Chondrocyte (in vitro differentiated cells): ENCODE measurements around the gene PPBP. TPM values are rescaled to one million over a fixed set of nuclear protein-coding genes. Genes with fewer than 3 reads are reported as not detected.
A peak's percentile ranks its signal among the peaks of the same experiment; 100 is the strongest.

ENCODE experiments used
- DNase-seq: peaks from one replicate; pipeline ENCODE4 v3.0.0; 2021; ENCODE audit warnings: mixed read lengths, low spot score
- H3K27ac Mint-ChIP-seq: one replicate; pipeline ENCODE4 v1.8.0; 2021; ENCODE audit warnings: mild to moderate bottlenecking, moderate library complexity, mixed read lengths; ENCODE audit not compliant: unreplicated experiment
- H3K27me3 Mint-ChIP-seq: 2 replicates; pipeline ENCODE4 v1.8.0; 2021; ENCODE audit warnings: low read depth, mixed read lengths
- H3K36me3 Mint-ChIP-seq: 2 replicates; pipeline ENCODE4 v1.8.0; 2021; ENCODE audit warnings: low read depth, mixed read lengths
- H3K4me1 Mint-ChIP-seq: 2 replicates; pipeline ENCODE4 v1.8.0; 2021; ENCODE audit warnings: low read depth, mild to moderate bottlenecking, mixed read lengths
- H3K4me3 Mint-ChIP-seq: one replicate; pipeline ENCODE4 v1.8.0; 2021; ENCODE audit warnings: mild to moderate bottlenecking, moderate library complexity, mixed read lengths; ENCODE audit not compliant: unreplicated experiment
- H3K9me3 Mint-ChIP-seq: 2 replicates; pipeline ENCODE4 v1.8.0; 2021; ENCODE audit warnings: low read depth, mixed read lengths
- total RNA-seq: library from RNA; stranded (reverse); gene quantifications from 3 replicates; pipeline ENCODE4 v1.2.1, GENCODE V29; 2021
- TF ChIP-seq, protein P1 (sequence below): fragments of 200-600 bp; sonication (generic); IDR thresholded peaks from 2 replicates; pipeline ENCODE4 v1.5.0; 2021; ENCODE audit warnings: antibody characterized with exemption, mild to moderate bottlenecking, moderate library complexity

The PPBP gene
- total RNA-seq, 1 donor from 2014 or later, result not detected

DNA sequence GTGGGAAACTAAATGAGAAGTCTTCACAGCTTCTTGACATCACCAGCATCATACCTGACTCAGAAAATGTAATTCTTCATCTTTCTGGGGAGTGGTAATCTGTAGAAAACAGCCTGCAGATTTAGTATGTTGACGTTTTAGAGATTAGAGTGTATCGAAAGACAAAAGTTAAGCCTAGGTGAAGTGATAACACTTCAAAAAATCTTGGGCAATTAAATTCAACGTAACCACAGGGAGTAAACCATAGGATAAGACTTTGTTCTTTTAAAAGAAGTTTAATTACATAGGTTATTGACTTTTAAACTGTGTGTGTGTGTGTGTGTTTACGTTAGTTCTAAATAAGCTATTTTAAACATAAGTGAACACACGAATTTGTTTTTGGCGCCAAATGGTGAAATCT is 12.3 kb upstream of the PPBP start:
- H3K4me3 Mint-ChIP-seq, result no peak overlapping the region
- peaks cover 42% of the 10 kb centered on the region for H3K27me3 Mint-ChIP-seq
- H3K36me3 Mint-ChIP-seq, result peaks cover 2% of the 10 kb centered on the region
- TF ChIP-seq, protein P1, sequence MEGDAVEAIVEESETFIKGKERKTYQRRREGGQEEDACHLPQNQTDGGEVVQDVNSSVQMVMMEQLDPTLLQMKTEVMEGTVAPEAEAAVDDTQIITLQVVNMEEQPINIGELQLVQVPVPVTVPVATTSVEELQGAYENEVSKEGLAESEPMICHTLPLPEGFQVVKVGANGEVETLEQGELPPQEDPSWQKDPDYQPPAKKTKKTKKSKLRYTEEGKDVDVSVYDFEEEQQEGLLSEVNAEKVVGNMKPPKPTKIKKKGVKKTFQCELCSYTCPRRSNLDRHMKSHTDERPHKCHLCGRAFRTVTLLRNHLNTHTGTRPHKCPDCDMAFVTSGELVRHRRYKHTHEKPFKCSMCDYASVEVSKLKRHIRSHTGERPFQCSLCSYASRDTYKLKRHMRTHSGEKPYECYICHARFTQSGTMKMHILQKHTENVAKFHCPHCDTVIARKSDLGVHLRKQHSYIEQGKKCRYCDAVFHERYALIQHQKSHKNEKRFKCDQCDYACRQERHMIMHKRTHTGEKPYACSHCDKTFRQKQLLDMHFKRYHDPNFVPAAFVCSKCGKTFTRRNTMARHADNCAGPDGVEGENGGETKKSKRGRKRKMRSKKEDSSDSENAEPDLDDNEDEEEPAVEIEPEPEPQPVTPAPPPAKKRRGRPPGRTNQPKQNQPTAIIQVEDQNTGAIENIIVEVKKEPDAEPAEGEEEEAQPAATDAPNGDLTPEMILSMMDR, result no peak
- peaks cover 3% of the 10 kb centered on the region for H3K9me3 Mint-ChIP-seq
- peaks cover 13% of the 10 kb centered on the region for H3K4me1 Mint-ChIP-seq
- H3K27ac Mint-ChIP-seq, result no peak overlapping the region
- no peak for DNase-seq

DNA sequence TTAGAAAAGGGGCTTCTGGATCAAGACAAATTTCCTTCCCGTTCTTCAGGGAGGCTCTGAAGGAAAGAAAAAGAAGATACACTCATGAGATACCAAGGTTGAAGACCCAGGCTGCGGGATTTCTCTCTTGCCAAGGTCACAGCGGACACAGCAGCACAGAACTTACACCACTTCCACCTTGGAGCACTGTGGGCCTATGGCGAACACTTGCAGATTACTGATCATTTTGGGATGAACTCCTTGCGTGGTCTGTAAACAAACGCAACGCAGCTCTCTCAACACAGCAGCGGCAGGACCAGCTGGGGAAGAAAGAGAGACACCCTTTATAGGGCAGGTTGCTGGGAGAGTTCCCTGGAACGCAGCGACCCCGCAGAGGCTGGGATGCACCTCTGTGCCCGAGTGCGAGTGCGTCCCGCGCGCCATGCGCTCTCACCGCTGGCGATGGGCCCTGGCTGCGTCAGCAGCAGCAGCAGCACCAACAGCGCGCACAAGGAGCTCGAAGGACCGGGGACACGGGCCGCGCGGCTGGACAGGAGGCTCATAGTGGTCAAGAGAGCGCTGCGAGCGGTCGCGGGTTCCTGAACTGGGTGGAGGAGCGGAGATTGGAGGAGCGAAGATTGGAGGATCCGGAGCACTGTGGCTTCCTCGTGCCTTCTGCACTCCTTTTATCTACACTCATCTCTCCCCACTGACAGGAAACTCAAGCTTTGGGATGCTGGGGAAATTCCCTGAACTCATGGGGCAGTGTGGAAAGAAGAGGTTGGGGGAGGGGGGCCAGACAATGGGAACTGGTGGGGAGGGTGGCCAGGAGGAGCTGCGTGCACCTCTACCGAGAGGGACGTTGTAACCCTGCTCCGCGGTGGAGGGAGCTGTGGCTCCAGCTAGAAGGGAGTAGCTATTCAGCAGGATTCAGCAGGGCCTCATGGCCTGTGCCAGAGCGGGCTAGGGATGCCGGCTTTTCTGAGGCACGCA is 10.3 kb upstream of the PPBP start, which contains the start of gene CXCL5:
TSS of gene CXCL5 (minus strand) at position 638 of the 972 bp plus-strand sequence. CDS start at position 542, 96 bp downstream.
- DNase-seq, result no peak
- Mint-ChIP-seq H3K36me3 (peaks cover 1% of the 10 kb centered on the region), H3K9me3 (peaks cover 3% of the 10 kb centered on the region), H3K4me1 (peaks cover 11% of the 10 kb centered on the region), H3K27me3 (peaks cover 51% of the 10 kb centered on the region), H3K27ac (no peak within 1 kb of the TSS), H3K4me3 (peak within 1 kb of the TSS; percentile 72)
- TF ChIP-seq, protein P1, result peak; percentile 24

DNA sequence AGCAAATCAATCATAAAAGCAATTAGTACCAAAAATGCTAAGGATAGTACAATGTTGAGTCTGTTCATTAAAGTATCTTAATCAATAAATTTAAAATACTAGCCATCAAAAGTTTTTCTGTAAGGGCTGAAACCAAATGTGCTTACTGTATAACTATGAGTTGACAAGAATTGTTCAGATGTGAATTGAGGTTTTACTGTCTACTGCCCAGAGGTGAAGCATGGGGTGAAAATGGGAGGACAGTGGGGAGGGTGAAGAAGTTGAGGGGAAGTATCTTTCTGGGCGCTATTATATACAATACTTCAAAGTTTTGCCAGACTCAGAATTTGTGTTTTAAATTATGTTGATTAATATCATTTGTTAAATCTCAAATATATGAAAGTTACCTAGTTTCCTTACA is 4.1 kb upstream of the PPBP start:
- Mint-ChIP-seq H3K4me3 (no peak overlapping the region), H3K9me3 (no peaks in the 10 kb centered on the region), H3K4me1 (no peaks in the 10 kb centered on the region), H3K27ac (no peak overlapping the region), H3K27me3 (peaks cover 63% of the 10 kb centered on the region), H3K36me3 (peaks cover 3% of the 10 kb centered on the region)
- no peak for DNase-seq
- TF ChIP-seq, protein P1, result no peak

DNA sequence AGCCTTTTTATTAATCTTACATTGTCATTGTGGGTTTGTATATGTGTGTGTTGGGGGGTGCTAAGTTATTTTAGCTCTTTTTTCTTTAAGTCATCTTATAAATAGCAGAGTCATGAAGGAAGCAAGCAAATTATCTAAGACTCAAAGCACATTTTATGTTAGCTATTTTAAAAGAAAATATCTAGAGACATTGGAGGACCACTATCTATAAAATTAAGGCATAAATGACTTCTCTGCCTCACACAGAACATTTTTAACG is 3.7 kb upstream of the PPBP start:
- TF ChIP-seq, protein P1, result no peak
- Mint-ChIP-seq H3K27ac (no peak overlapping the region), H3K36me3 (peaks cover 3% of the 10 kb centered on the region), H3K4me1 (no peaks in the 10 kb centered on the region), H3K9me3 (no peaks in the 10 kb centered on the region), H3K27me3 (peaks cover 67% of the 10 kb centered on the region), H3K4me3 (no peak overlapping the region)
- no peak for DNase-seq

DNA sequence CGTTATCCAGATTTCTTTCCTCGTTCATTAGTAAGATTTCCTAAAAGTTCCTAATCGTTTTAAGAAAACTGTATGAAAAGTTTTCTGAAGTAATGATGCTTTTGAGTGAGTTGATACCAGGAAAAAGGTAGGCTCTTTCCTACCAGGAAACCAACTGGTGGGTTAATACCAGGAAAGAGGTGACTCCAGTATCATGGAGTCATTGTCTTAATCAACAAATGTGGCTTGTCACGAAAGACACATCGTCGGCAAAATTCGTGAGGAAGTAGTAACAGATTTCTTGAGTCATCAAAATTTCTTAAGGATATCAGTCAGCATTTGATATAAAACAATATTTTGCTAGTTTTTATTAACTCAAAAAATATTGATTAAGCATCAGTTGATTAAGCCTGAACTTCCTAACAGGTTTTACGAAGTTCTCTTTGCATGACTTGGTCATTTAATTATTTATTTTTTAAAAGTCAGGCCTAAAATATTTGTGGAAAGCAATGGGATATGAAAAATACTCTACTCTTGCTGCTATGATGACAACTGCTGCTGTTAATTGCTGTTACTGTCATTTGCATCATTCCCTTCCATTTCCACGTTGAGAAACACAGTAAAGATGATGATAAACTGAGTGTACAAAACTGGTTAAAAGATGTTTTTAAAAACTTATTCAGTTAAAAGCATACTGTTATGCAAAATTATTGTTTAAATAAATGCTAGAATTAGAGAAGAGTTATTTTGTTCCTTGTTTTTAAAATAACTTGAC is 3.2 kb upstream of the PPBP start:
- Mint-ChIP-seq H3K4me1 (no peaks in the 10 kb centered on the region), H3K27me3 (peaks cover 64% of the 10 kb centered on the region), H3K36me3 (peaks cover 3% of the 10 kb centered on the region), H3K27ac (no peak overlapping the region), H3K4me3 (no peak overlapping the region), H3K9me3 (no peaks in the 10 kb centered on the region)
- TF ChIP-seq, protein P1, result no peak
- DNase-seq, result no peak
